KMS-11 (cell line): ENCODE data around the gene PJVK.

Experiments used
- H2AFZ ChIP-seq: fragments of 200-600 bp; sonication (generic); 2 replicates; pipeline ENCODE4 v1.6.1; 2016; ENCODE audit warnings: antibody characterized with exemption, mixed run types, low read depth
- H3K27ac ChIP-seq: fragments of 200-600 bp; sonication (generic); 2 replicates; pipeline ENCODE4 v1.6.1; 2016; ENCODE audit warnings: mild to moderate bottlenecking, mixed run types
- H3K27me3 ChIP-seq: fragments of 200-600 bp; sonication (generic); 2 replicates; pipeline ENCODE4 v1.6.1; 2017; ENCODE audit warnings: mild to moderate bottlenecking, low read depth, mixed run types, moderate library complexity; ENCODE audit not compliant: insufficient read depth
- H3K36me3 ChIP-seq: fragments of 200-600 bp; sonication (generic); 2 replicates; pipeline ENCODE4 v1.6.1; 2017; ENCODE audit warnings: mild to moderate bottlenecking, mixed run types; ENCODE audit not compliant: insufficient read depth
- H3K4me1 ChIP-seq: fragments of 200-600 bp; sonication (generic); 2 replicates; pipeline ENCODE4 v1.6.1; 2016; ENCODE audit warnings: mild to moderate bottlenecking, low read depth, mixed run types; ENCODE audit not compliant: poor library complexity, severe bottlenecking
- H3K4me2 ChIP-seq: fragments of 200-600 bp; sonication (generic); 2 replicates; pipeline ENCODE4 v1.7.0; 2016; ENCODE audit warnings: mild to moderate bottlenecking, mixed run types
- H3K4me3 ChIP-seq: fragments of 200-600 bp; sonication (generic); IDR thresholded peaks from 2 replicates; pipeline ENCODE4 v1.6.1; 2017; ENCODE audit warnings: low read depth, low read length, mixed read lengths; ENCODE audit not compliant: insufficient read depth
- H3K79me2 ChIP-seq: fragments of 200-600 bp; sonication (generic); 2 replicates; pipeline ENCODE4 v1.6.1; 2016; ENCODE audit warnings: low read depth, mixed run types; ENCODE audit not compliant: insufficient read depth
- H3K9ac ChIP-seq: fragments of 200-600 bp; sonication (generic); 2 replicates; pipeline ENCODE4 v1.6.1; 2016; ENCODE audit warnings: mild to moderate bottlenecking, mixed run types
- H4K20me1 ChIP-seq: fragments of 200-600 bp; sonication (generic); 2 replicates; pipeline ENCODE4 v1.6.1; 2016; ENCODE audit warnings: mild to moderate bottlenecking, mixed run types; ENCODE audit not compliant: insufficient read depth
- TF ChIP-seq, protein P1 (sequence below): fragments of 200-600 bp; sonication (generic); conservative IDR thresholded peaks from 2 replicates; pipeline ENCODE4 v1.6.1; 2017; ENCODE audit warnings: low read depth, mild to moderate bottlenecking, antibody characterized with exemption, low read length, moderate library complexity, mixed read lengths

Gene PJVK

DNA sequence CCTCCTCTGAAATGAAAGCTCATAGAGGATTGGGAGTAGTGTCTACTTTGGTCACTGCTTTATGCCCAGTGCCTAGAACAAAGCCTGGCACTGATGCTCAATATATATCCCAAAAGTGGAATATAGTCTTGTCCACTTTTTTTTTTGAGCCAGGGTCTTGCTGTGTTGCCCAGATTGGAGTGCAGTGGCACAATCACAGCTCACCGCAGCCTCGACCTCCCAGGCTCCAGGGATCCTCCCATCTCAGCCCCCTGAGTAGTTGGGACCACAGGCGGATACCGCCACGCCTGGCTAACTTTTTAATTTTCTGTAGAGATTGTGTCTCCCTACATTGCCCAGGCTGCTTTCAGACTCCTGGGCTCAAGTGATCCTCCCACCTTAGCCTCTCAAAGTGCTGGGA lies 23.4 kb downstream of the PJVK start:
- Histone ChIP-seq H3K27ac (no peak overlapping the region), H3K9ac (no peak overlapping the region), H3K4me2 (no peak overlapping the region), H3K79me2 (no peaks in the 10 kb centered on the region), H3K4me1 (peaks cover 15% of the 10 kb centered on the region), H3K4me3 (no peak overlapping the region), H3K27me3 (no peaks in the 10 kb centered on the region), H2AFZ (no peak overlapping the region), H4K20me1 (no peaks in the 10 kb centered on the region), H3K36me3 (no peaks in the 10 kb centered on the region)
- TF ChIP-seq, protein P1, sequence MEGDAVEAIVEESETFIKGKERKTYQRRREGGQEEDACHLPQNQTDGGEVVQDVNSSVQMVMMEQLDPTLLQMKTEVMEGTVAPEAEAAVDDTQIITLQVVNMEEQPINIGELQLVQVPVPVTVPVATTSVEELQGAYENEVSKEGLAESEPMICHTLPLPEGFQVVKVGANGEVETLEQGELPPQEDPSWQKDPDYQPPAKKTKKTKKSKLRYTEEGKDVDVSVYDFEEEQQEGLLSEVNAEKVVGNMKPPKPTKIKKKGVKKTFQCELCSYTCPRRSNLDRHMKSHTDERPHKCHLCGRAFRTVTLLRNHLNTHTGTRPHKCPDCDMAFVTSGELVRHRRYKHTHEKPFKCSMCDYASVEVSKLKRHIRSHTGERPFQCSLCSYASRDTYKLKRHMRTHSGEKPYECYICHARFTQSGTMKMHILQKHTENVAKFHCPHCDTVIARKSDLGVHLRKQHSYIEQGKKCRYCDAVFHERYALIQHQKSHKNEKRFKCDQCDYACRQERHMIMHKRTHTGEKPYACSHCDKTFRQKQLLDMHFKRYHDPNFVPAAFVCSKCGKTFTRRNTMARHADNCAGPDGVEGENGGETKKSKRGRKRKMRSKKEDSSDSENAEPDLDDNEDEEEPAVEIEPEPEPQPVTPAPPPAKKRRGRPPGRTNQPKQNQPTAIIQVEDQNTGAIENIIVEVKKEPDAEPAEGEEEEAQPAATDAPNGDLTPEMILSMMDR, result no peak

DNA sequence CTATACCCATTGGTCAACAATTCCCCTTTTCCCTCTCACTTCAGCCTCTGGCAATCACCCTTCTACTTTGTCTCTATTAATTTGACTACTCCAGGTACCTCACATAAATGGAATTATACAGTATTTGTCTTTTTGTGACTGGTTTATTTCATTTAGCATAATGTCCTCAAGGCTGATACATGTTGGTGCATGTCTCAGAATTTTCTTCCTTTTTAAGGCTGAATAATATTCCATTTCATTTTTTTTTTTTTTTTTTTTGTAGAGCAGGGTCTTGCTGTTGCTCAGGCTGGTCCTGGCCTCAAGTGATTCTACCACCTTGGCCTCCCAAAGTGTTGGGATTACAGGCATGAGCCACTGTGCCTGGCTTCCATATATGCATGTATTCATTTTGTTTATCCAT lies 25.3 kb downstream of the PJVK start:
- Histone ChIP-seq H3K27me3 (no peaks in the 10 kb centered on the region), H2AFZ (no peak overlapping the region), H3K79me2 (peaks cover 3% of the 10 kb centered on the region; the same call in 1 of the 2 replicates), H3K4me3 (no peak overlapping the region), H3K9ac (no peak overlapping the region), H3K4me2 (no peak overlapping the region), H3K36me3 (no peaks in the 10 kb centered on the region), H4K20me1 (no peaks in the 10 kb centered on the region), H3K4me1 (peaks cover 25% of the 10 kb centered on the region), H3K27ac (no peak overlapping the region)
- TF ChIP-seq, protein P1, result no peak

DNA sequence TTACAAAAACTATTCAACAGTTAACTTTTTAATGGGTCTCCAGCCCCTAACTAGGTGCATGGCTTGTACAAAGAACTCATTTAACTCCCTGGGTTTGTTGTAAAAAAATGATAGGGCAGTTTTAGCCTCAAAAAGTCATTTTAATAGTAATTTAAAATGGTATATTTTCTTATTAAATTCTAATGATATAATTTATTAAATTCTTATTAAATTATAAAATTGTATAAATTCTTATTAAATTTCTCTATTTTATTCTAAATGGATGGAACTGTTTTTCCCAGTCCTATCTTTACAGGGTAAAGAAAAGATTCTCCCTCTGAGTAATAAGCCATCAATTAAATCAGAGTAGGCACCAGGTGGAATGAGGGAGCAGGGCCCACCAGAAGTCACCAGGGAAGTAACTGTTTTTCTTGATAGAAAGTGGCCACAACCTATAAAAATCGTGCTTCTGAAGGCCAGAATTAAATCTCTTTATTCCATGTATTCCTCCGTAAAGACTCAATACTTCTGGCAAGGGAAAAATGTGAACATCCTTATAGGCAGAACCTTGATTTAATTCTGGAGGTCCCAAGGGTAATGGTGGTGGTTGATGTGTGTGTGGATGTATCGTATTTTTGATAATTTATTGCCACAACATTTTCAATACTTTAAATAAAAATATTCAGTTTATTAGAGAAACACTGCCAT lies 26.4 kb downstream of the PJVK start:
- H3K79me2 ChIP-seq, result peaks cover 13% of the 10 kb centered on the region; the same call in 1 of the 2 replicates

DNA sequence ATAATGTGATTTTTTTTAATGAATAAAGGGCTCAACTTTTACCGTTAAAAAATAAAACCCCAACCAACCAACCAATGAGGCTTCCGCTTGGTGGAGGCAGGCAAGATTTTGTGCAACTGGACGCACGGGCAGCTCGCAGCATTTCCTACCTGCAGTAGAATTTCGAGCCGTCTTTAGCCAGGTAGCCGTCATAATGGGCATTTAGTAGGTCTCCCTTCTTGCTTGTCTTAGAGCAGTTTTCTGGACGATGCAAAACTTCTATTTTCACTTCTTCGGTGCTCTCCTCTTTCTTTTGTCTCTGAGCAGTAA lies 26.9 kb downstream of the PJVK start:
- Histone ChIP-seq H3K4me3 (no peak overlapping the region), H3K79me2 (peaks cover 16% of the 10 kb centered on the region; the same call in 1 of the 2 replicates), H3K36me3 (no peaks in the 10 kb centered on the region), H4K20me1 (no peaks in the 10 kb centered on the region), H3K4me1 (peaks cover 38% of the 10 kb centered on the region), H3K4me2 (peak overlapping the region; percentile 89), H3K9ac (peak overlapping the region; percentile 71), H3K27me3 (no peaks in the 10 kb centered on the region), H2AFZ (peak overlapping the region; percentile 99), H3K27ac (peak overlapping the region; percentile 86)
- TF ChIP-seq, protein P1, result no peak

More for the DNA sequence above, 26.4 kb downstream of the PJVK start:
- H3K27ac ChIP-seq, result peak overlapping the region; percentile 86
- no peaks in the 10 kb centered on the region for H3K27me3 ChIP-seq
- H3K4me1 ChIP-seq, result peaks cover 36% of the 10 kb centered on the region
- H2AFZ ChIP-seq, result peak overlapping the region; percentile 99
- no peaks in the 10 kb centered on the region for H3K36me3 ChIP-seq
- peak overlapping the region; percentile 71 for H3K9ac ChIP-seq
- H3K4me3 ChIP-seq, result no peak overlapping the region
- no peaks in the 10 kb centered on the region for H4K20me1 ChIP-seq
- TF ChIP-seq, protein P1, result no peak
- peak overlapping the region; percentile 89 for H3K4me2 ChIP-seq
